Smooth muscle cell (in vitro differentiated cells): ENCODE measurements around the gene BCL2L1. TPM values are rescaled to one million over a fixed set of nuclear protein-coding genes. Genes with fewer than 3 reads are reported as not detected.

Source experiments
- DNase-seq: peaks from one replicate; lab custom pipeline; 2025; ENCODE audit not compliant: unreplicated experiment; lab: John Stamatoyannopoulos, UW
- H2AFZ ChIP-seq: fragments of 200-600 bp; sonication (generic); 2 replicates; pipeline ENCODE4 v1.6.0; 2016; ENCODE audit warnings: antibody characterized with exemption, low read depth, mild to moderate bottlenecking
- H3F3A ChIP-seq: fragments of 200-600 bp; sonication (generic); 2 replicates; pipeline ENCODE4 v1.6.0; 2017; ENCODE audit warnings: antibody characterized with exemption, low read depth
- H3K27ac ChIP-seq: fragments of 200-600 bp; sonication (generic); 2 replicates; pipeline ENCODE4 v1.5.1; 2016; ENCODE audit warnings: low read depth, mild to moderate bottlenecking
- H3K27me3 ChIP-seq: fragments of 200-600 bp; sonication (generic); 2 replicates; pipeline ENCODE4 v1.6.1; 2016; ENCODE audit warnings: low read depth, mild to moderate bottlenecking
- H3K36me3 ChIP-seq: fragments of 200-600 bp; sonication (generic); 2 replicates; pipeline ENCODE4 v1.5.1; 2016; ENCODE audit warnings: low read depth
- H3K4me1 ChIP-seq: fragments of 200-600 bp; sonication (generic); 2 replicates; pipeline ENCODE4 v1.5.1; 2016; ENCODE audit warnings: low read depth
- H3K4me2 ChIP-seq: fragments of 200-600 bp; sonication (generic); 2 replicates; pipeline ENCODE4 v1.6.0; 2016; ENCODE audit warnings: mild to moderate bottlenecking
- H3K4me3 ChIP-seq: fragments of 200-600 bp; sonication (generic); 2 replicates; pipeline ENCODE4 v1.5.1; 2016; ENCODE audit warnings: mild to moderate bottlenecking
- H3K79me2 ChIP-seq: fragments of 200-600 bp; sonication (generic); 2 replicates; pipeline ENCODE4 v1.6.0; 2016; ENCODE audit warnings: low read depth, mild to moderate bottlenecking
- H3K9ac ChIP-seq: fragments of 200-600 bp; sonication (generic); 2 replicates; pipeline ENCODE4 v1.6.0; 2016; ENCODE audit warnings: low read depth
- H3K9me3 ChIP-seq: fragments of 200-600 bp; sonication (generic); replicated peaks from 2 replicates; pipeline ENCODE4 v1.5.1; 2016; ENCODE audit warnings: low read depth
- H4K20me1 ChIP-seq: fragments of 200-600 bp; sonication (generic); 2 replicates; pipeline ENCODE4 v1.6.0; 2016; ENCODE audit warnings: low read depth
- WGBS: methylation state at CpG from one replicate; pipeline ENCODE4 v1.1.7; 2016; ENCODE audit warnings: low lambda C conversion rate; 5-methylcytosine and 5-hydroxymethylcytosine counted together
- polyA plus RNA-seq: library from polyadenylated mRNA; unstranded; fragments of >200 nt; fragmentation: Nextera tagmentation; extraction: Ambion mirVana; gene quantifications from 2 replicates; pipeline ENCODE4 v1.2.1, GENCODE V29; 2016
- total RNA-seq: library from RNA; depleted of rRNA; stranded (reverse); fragments of >200 nt; gene quantifications from 2 replicates; pipeline ENCODE4 v1.2.3, GENCODE V29; 2014
- TF ChIP-seq, protein P1 (sequence below): fragments of 200-600 bp; sonication (generic); IDR thresholded peaks from 2 replicates; pipeline ENCODE4 v1.5.1; 2017; ENCODE audit warnings: borderline replicate concordance, mild to moderate bottlenecking, antibody characterized with exemption; ENCODE audit not compliant: insufficient read depth, poor library complexity, severe bottlenecking

Gene BCL2L1
- total and polyA plus RNA-seq, 2 experiments from 2014 or later = 24.8 to 47.0 TPM

DNA sequence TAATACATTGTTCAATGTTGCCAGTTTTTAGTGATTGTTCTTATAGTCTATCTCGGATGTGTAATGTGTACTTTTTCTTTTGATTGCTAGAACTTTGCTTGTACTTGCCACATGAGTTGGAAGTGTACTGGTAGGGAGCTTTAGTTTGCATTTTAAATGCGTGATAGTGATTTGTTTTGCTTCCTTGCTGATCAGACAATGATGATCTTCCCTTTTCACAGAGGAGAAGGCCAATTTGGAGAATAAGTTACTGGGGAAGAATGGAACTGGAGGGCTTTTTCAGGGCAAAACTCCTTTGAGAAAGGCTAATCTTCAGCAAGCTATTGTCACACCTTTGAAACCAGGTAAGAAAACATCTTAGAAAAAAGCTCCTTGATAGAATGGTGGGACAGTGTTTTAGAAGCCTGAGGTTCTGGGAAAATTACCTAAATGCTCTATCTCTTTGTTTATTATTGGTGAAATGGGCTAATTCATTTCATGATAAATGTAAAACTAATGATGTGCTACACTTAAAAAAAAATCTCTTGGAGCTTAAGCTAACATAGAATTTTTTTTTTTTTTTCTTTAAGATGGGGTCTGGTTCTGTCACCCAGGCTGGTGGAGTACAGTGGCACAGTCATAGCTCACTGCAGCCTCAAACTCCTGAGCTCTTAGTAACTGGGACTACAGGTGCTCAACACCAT, 37.3 kb upstream of the BCL2L1 start:
- Histone ChIP-seq H3K9me3 (no peaks in the 10 kb centered on the region), H3K4me2 (no peak overlapping the region), H3K4me1 (no peaks in the 10 kb centered on the region), H3K79me2 (peaks cover 38% of the 10 kb centered on the region), H3F3A (no peaks in the 10 kb centered on the region), H3K27me3 (no peaks in the 10 kb centered on the region), H3K27ac (no peak overlapping the region), H4K20me1 (no peaks in the 10 kb centered on the region), H3K9ac (no peak overlapping the region), H3K4me3 (no peak overlapping the region), H2AFZ (no peak overlapping the region), H3K36me3 (peaks cover 5% of the 10 kb centered on the region)
- WGBS = 94% methylated on average over 2 of the region's 2 CpGs
- TF ChIP-seq, protein P1, sequence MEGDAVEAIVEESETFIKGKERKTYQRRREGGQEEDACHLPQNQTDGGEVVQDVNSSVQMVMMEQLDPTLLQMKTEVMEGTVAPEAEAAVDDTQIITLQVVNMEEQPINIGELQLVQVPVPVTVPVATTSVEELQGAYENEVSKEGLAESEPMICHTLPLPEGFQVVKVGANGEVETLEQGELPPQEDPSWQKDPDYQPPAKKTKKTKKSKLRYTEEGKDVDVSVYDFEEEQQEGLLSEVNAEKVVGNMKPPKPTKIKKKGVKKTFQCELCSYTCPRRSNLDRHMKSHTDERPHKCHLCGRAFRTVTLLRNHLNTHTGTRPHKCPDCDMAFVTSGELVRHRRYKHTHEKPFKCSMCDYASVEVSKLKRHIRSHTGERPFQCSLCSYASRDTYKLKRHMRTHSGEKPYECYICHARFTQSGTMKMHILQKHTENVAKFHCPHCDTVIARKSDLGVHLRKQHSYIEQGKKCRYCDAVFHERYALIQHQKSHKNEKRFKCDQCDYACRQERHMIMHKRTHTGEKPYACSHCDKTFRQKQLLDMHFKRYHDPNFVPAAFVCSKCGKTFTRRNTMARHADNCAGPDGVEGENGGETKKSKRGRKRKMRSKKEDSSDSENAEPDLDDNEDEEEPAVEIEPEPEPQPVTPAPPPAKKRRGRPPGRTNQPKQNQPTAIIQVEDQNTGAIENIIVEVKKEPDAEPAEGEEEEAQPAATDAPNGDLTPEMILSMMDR = no peak
- no peak for DNase-seq

DNA sequence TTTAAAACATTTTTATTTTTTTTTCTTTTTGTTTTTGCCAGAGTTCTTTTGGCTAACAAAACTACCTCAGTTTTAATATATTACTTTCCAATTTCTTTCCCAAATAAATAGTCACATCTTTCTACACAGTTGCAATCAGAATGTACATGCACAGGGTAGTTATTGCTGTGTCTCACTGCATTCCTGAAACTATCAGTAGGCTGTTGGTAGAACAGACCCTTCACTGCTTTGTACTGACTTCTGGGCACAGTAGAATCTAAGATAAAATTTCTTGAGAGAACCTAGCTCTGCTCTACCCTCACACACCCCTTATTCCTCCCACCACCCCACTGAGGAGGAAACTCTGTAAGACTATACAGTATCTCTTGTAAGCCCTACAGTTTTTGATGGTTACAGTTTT, 36.3 kb upstream of the BCL2L1 start:
- Histone ChIP-seq H3K36me3 (peaks cover 5% of the 10 kb centered on the region), H3F3A (no peaks in the 10 kb centered on the region), H3K79me2 (peaks cover 46% of the 10 kb centered on the region), H3K4me2 (no peak overlapping the region), H3K27me3 (no peaks in the 10 kb centered on the region), H4K20me1 (no peaks in the 10 kb centered on the region), H3K4me3 (no peak overlapping the region), H3K9me3 (no peaks in the 10 kb centered on the region), H3K9ac (no peak overlapping the region), H3K27ac (no peak overlapping the region), H3K4me1 (no peaks in the 10 kb centered on the region), H2AFZ (no peak overlapping the region)
- TF ChIP-seq, protein P1 = no peak
- DNase-seq = no peak

DNA sequence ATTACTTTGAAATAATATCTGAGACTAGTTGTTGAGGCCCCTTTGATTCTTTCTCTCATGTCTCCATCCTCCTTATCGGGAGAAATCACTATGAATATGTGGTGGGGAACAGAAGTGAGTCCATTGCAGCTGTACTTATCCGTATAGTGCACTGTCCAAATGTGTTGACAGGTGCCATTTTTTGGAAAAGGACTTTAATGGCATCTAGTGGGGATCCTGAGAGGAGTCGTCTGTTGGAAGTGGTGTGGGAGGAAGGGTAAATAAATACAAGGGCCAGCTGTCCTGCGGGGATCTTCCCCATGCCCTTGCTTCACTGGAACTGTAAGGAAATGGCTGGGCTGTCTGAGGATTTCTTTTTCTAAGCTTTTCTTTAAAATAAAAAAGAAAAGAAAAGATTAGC, 35.9 kb upstream of the BCL2L1 start:
- H3K4me2 ChIP-seq = no peak overlapping the region
- no peaks in the 10 kb centered on the region for H3K27me3 ChIP-seq
- H3K4me1 ChIP-seq = no peaks in the 10 kb centered on the region
- TF ChIP-seq, protein P1 = no peak
- no peak overlapping the region for H3K4me3 ChIP-seq
- no peaks in the 10 kb centered on the region for H4K20me1 ChIP-seq
- 72% methylated on average over 4 of the region's 4 CpGs for WGBS
- H3K79me2 ChIP-seq = peaks cover 50% of the 10 kb centered on the region
- H3F3A ChIP-seq = no peaks in the 10 kb centered on the region
- no peak for DNase-seq
- no peak overlapping the region for H3K27ac ChIP-seq
- H3K9me3 ChIP-seq = no peaks in the 10 kb centered on the region
- peaks cover 5% of the 10 kb centered on the region for H3K36me3 ChIP-seq
- no peak overlapping the region for H3K9ac ChIP-seq
- H2AFZ ChIP-seq = no peak overlapping the region

DNA sequence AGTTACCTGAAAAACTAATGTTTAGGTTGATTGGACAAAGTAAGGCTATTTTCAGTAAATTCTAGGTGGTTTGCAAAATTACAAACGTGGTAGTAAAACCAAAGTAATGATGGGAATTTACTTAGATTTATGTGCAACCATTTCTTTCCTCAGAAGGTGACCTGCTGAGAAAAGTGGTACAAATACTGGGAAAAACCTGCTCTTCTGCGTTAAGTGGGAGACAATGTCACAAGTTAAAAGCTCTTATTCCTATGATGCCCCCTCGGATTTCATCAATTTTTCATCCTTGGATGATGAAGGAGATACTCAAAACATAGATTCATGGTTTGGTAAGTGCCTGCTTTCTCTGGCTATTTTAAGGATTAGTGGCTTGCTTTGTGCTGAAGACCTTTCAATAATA, 34.6 kb upstream of the BCL2L1 start:
- H3K9me3 ChIP-seq = no peaks in the 10 kb centered on the region

More for the DNA sequence above, 34.6 kb upstream of the BCL2L1 start:
- no peak overlapping the region for H3K27ac ChIP-seq
- no peaks in the 10 kb centered on the region for H3K27me3 ChIP-seq
- no peaks in the 10 kb centered on the region for H3F3A ChIP-seq
- H3K4me1 ChIP-seq = no peaks in the 10 kb centered on the region
- H3K4me2 ChIP-seq = no peak overlapping the region
- 95% methylated on average over 3 of the region's 3 CpGs for WGBS
- H3K4me3 ChIP-seq = no peak overlapping the region
- H4K20me1 ChIP-seq = no peaks in the 10 kb centered on the region
- H3K9ac ChIP-seq = no peak overlapping the region
- no peak for DNase-seq
- TF ChIP-seq, protein P1 = no peak
- peaks cover 5% of the 10 kb centered on the region for H3K36me3 ChIP-seq
- no peak overlapping the region for H2AFZ ChIP-seq
- peaks cover 50% of the 10 kb centered on the region for H3K79me2 ChIP-seq
